Neuronal stem cell (in vitro differentiated cells): Measurements from ENCODE around the gene POTEI.
"Not testable (repeated sequence)": the region's sequence is repeated elsewhere in the genome, so short reads cannot be mapped to it uniquely, and the experiment has no call there.

ENCODE experiments used
- DNase-seq: peaks from one replicate; pipeline ENCODE4 v3.0.0-alpha.2; 2013; ENCODE audit warnings: low spot score
- H2AFZ ChIP-seq: one replicate; pipeline ENCODE4 v1.6.1; 2013; ENCODE audit warnings: mild to moderate bottlenecking, low read length, inconsistent platforms
- H2AK5ac ChIP-seq: 2 replicates; pipeline ENCODE4 v1.6.1; 2013; ENCODE audit warnings: low read depth, mild to moderate bottlenecking, inconsistent platforms, low read length, moderate library complexity, mixed read lengths
- H2BK120ac ChIP-seq: 2 replicates; pipeline ENCODE4 v1.6.1; 2013; ENCODE audit warnings: low read depth, mild to moderate bottlenecking, inconsistent platforms, low read length, moderate library complexity, mixed read lengths
- H2BK12ac ChIP-seq: one replicate; pipeline ENCODE4 v1.6.1; 2013; ENCODE audit warnings: low read length, inconsistent platforms
- H2BK15ac ChIP-seq: 2 replicates; pipeline ENCODE4 v1.6.1; 2013; ENCODE audit warnings: mild to moderate bottlenecking, low read length, inconsistent platforms, mixed read lengths
- H2BK5ac ChIP-seq: one replicate; pipeline ENCODE4 v1.6.1; 2013; ENCODE audit warnings: inconsistent platforms, mild to moderate bottlenecking, low read length, moderate library complexity
- H3K14ac ChIP-seq: one replicate; pipeline ENCODE4 v1.6.1; 2013; ENCODE audit warnings: low read length, inconsistent platforms
- H3K18ac ChIP-seq: 2 replicates; pipeline ENCODE4 v1.6.1; 2013; ENCODE audit warnings: low read length, inconsistent platforms
- H3K23ac ChIP-seq: 2 replicates; pipeline ENCODE4 v1.6.1; 2013; ENCODE audit warnings: low read depth, mild to moderate bottlenecking, mixed read lengths, low read length, inconsistent platforms; ENCODE audit not compliant: poor library complexity
- H3K27ac ChIP-seq: replicated peaks from 3 replicates; pipeline ENCODE4 v1.5.1; 2013; ENCODE audit warnings: low read length, inconsistent platforms
- H3K27me3 ChIP-seq, 3 experiments: 2 replicates each; pipeline ENCODE4 v1.6.1; 2013; ENCODE audit warnings: low read length in 3 of 3, mild to moderate bottlenecking in 2 of 3, inconsistent platforms in 1 of 3, low read depth in 1 of 3, mixed read lengths in 1 of 3, moderate library complexity in 1 of 3; ENCODE audit not compliant: control insufficient read depth in 3 of 3, insufficient read depth in 3 of 3
- H3K36me3 ChIP-seq, 2 donors: replicated peaks in 1 of 2; 2 replicates each; pipeline ENCODE4 v1.6.1; 2013; ENCODE audit warnings: low read length in 2 of 2; ENCODE audit not compliant: control insufficient read depth in 2 of 2, insufficient read depth in 2 of 2
- H3K4ac ChIP-seq: 2 replicates; pipeline ENCODE4 v1.6.1; 2013; ENCODE audit warnings: inconsistent platforms, mild to moderate bottlenecking, low read length, moderate library complexity
- H3K4me1 ChIP-seq, 2 donors: 1 replicate in 1 of 2; 2 replicates in 1 of 2; pipeline ENCODE4 v1.6.1; 2013; ENCODE audit warnings: low read length in 2 of 2, low read depth in 1 of 2; ENCODE audit not compliant: control insufficient read depth in 2 of 2, insufficient read depth in 1 of 2
- H3K4me2 ChIP-seq: one replicate; pipeline ENCODE4 v1.6.1; 2013; ENCODE audit warnings: mild to moderate bottlenecking, low read length, inconsistent platforms; ENCODE audit not compliant: insufficient read depth, poor library complexity, severe bottlenecking
- H3K4me3 ChIP-seq, 2 donors: 2 replicates each; pipeline ENCODE4 v1.5.1; 2013; ENCODE audit warnings: low read length in 2 of 2, mild to moderate bottlenecking in 2 of 2, inconsistent platforms in 1 of 2, moderate library complexity in 1 of 2
- H3K79me1 ChIP-seq: one replicate; pipeline ENCODE4 v1.6.1; 2013; ENCODE audit warnings: low read depth, mild to moderate bottlenecking, inconsistent platforms, low read length, moderate library complexity
- H3K9ac ChIP-seq: one replicate; pipeline ENCODE4 v1.6.1; 2013; ENCODE audit warnings: mild to moderate bottlenecking, low read depth, low read length, inconsistent platforms; ENCODE audit not compliant: poor library complexity
- H3K9me3 ChIP-seq, 2 donors: replicated peaks in 1 of 2; 2 replicates each; pipeline versions ENCODE3 to v1.6.1; 2013; ENCODE audit warnings: low read length in 2 of 2, mild to moderate bottlenecking in 2 of 2, inconsistent platforms in 1 of 2, low read depth in 1 of 2, mixed read lengths in 1 of 2, moderate library complexity in 1 of 2; ENCODE audit not compliant: control insufficient read depth in 2 of 2, insufficient read depth in 1 of 2
- H4K8ac ChIP-seq: one replicate; pipeline ENCODE4 v1.6.1; 2013; ENCODE audit warnings: low read depth, mild to moderate bottlenecking, inconsistent platforms, low read length, moderate library complexity
- H4K91ac ChIP-seq: one replicate; pipeline ENCODE4 v1.6.1; 2013; ENCODE audit warnings: low read length, low read depth, mild to moderate bottlenecking, inconsistent platforms; ENCODE audit not compliant: poor library complexity
- WGBS, 2 donors: extraction: QIAGEN DNeasy Blood & Tissue Kit; methylation state at CpG; one replicate each; pipeline ENCODE4 v1.1.7; 2013; ENCODE audit warnings: missing lambda C conversion rate in 2 of 2, mixed read lengths in 1 of 2; ENCODE audit not compliant: insufficient read length in 2 of 2, insufficient replicate concordance in 1 of 2; ENCODE audit errors: extremely low coverage in 2 of 2; 5-methylcytosine and 5-hydroxymethylcytosine counted together

POTEI gene

GRCh38 chr2:130520992-130521391 is 11.9 kb upstream of the POTEI start, which contains the start of gene CFC1B:
Gene CFC1B, plus strand, starts transcription at chr2:130521222. Its CDS starts 263 bp downstream, at chr2:130521485.
- H2AFZ ChIP-seq, H3K4me3 ChIP-seq, DNase-seq, H3K9ac ChIP-seq, H3K14ac ChIP-seq, H2AK5ac ChIP-seq, H2BK15ac ChIP-seq, H2BK12ac ChIP-seq, H2BK120ac ChIP-seq, H3K9me3 ChIP-seq, H3K4ac ChIP-seq, H3K23ac ChIP-seq, H3K27me3 ChIP-seq, H4K8ac ChIP-seq, H3K36me3 ChIP-seq, H3K18ac ChIP-seq, H2BK5ac ChIP-seq, H3K27ac ChIP-seq, H3K4me2 ChIP-seq, H3K79me1 ChIP-seq, H3K4me1 ChIP-seq, H4K91ac ChIP-seq: not testable (repeated sequence)
- WGBS, 2 donors = no CpG with 5 or more reads among the region's 7 CpGs

GRCh38 chr2:130518516-130519106 is 9.5 kb upstream of the POTEI start:
- no CpG with 5 or more reads among the region's 12 CpGs for WGBS, 2 donors
- H2BK120ac ChIP-seq, H4K91ac ChIP-seq, H3K23ac ChIP-seq, DNase-seq, H2AFZ ChIP-seq, H2BK5ac ChIP-seq, H3K4me1 ChIP-seq, H3K4me2 ChIP-seq, H3K14ac ChIP-seq, H3K4ac ChIP-seq, H3K9me3 ChIP-seq, H3K9ac ChIP-seq, H2AK5ac ChIP-seq, H3K36me3 ChIP-seq, H3K4me3 ChIP-seq, H3K27ac ChIP-seq, H2BK12ac ChIP-seq, H2BK15ac ChIP-seq, H3K27me3 ChIP-seq, H3K79me1 ChIP-seq, H4K8ac ChIP-seq, H3K18ac ChIP-seq: not testable (repeated sequence)

GRCh38 chr2:130511747-130512451 is 2.8 kb upstream of the POTEI start:
- H2AFZ ChIP-seq, H2BK15ac ChIP-seq, H3K14ac ChIP-seq, H3K4me1 ChIP-seq, H3K4me2 ChIP-seq, H3K4ac ChIP-seq, H2BK5ac ChIP-seq, H3K4me3 ChIP-seq, H3K23ac ChIP-seq, H2BK120ac ChIP-seq, H2BK12ac ChIP-seq, DNase-seq, H3K27me3 ChIP-seq, H3K9me3 ChIP-seq, H3K79me1 ChIP-seq, H3K27ac ChIP-seq, H3K36me3 ChIP-seq, H4K8ac ChIP-seq, H3K9ac ChIP-seq, H2AK5ac ChIP-seq, H3K18ac ChIP-seq, H4K91ac ChIP-seq: not testable (repeated sequence)
- WGBS, 2 donors = no CpG with 5 or more reads among the region's 17 CpGs

DNA sequence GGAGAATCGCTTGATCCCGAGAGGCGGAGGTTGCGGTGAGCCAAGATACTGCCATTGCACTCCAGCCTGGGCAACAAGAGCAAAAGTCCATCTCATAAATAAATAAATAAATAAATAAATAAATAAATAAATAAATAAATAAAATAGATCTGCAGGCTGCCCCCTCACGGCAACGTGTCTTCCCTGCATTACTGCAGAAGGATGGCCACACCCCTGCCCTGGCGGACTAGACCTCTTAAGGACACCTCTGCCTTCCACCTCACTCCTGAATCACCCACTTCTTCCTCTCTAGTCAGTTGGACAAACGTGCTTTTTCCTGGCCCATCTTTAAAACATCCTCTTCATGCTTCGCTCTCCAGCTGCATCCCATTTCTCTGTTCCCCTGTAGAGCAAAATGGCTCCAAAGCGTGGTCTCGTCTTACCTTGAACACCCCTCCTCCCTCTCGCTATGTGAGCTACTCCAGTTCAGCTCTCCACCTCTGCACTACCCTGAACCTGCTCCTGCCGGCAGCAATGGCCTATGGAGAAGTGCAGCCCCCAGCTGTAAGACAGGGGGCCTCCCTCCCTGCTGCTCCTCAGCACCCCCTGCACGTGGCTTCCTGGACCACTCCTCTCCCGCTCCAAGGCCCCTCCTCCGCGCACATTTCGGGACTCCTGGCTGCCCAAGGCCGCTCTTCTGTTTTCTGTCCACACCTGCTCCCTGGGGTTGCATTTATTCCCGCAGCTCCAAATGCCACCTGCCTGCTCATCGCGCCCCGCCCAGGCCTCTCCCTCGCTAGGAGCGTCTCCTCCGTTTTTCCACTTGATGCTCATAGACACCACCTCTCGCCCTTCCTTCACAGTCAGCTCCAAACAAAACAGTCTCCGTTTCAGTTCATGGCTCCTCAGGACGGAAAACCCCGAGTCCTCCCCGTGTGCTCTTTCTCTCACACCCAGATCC is 1.9 kb upstream of the POTEI start:
- not testable (repeated sequence) for H3K23ac ChIP-seq, H3K27ac ChIP-seq, H2BK5ac ChIP-seq, H3K4ac ChIP-seq, H2BK15ac ChIP-seq, H3K4me3 ChIP-seq, H3K4me1 ChIP-seq, H3K9ac ChIP-seq, H3K36me3 ChIP-seq, H2AFZ ChIP-seq, H2BK120ac ChIP-seq, H3K27me3 ChIP-seq, H3K79me1 ChIP-seq, H4K91ac ChIP-seq, H3K4me2 ChIP-seq, DNase-seq, H3K9me3 ChIP-seq, H3K18ac ChIP-seq, H4K8ac ChIP-seq, H2BK12ac ChIP-seq, H3K14ac ChIP-seq, H2AK5ac ChIP-seq
- WGBS, 2 donors = no CpG with 5 or more reads among the region's 31 CpGs
